ENCODE measurements around the gene ABHD17A.
A peak's percentile ranks its signal among the peaks of the same experiment; 100 is the strongest.

The ABHD17A gene

DNA sequence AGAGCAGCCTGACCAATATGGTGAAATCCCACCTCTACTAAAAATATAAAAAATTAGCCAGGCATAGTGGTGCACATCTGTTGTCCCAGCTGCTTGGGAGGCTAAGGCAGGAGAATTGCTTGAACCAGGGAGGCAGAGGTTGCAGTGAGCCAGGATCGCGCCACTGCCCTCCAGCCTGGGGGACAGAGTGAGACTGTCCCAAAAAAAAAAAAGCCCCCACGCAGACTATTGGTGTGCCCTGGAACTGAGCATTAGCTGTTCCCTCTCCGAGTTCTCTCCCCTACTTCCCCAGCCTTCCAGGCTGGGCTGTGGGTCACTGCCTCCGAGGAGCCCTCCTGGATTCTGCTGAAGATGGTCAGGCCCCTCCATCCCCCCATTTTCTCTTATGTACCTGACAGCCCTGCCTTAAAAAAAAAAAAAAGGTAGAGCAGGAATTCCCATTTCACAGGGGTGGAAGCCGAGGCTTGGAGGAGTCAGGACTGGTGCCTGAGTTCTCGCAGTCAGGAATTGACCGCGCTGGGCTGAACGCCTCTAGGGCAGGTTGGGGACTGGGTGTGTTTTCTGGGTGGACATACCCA is 21.8 kb upstream of the ABHD17A start:
- in situ Hi-C loops (cut with MboI; ENCODE audit: low pct_unique_long_range_greater_than_20kb, low sequenced_read_pairs, unreplicated experiment) = no loop called here
- TF ChIP-seq, protein P1, sequence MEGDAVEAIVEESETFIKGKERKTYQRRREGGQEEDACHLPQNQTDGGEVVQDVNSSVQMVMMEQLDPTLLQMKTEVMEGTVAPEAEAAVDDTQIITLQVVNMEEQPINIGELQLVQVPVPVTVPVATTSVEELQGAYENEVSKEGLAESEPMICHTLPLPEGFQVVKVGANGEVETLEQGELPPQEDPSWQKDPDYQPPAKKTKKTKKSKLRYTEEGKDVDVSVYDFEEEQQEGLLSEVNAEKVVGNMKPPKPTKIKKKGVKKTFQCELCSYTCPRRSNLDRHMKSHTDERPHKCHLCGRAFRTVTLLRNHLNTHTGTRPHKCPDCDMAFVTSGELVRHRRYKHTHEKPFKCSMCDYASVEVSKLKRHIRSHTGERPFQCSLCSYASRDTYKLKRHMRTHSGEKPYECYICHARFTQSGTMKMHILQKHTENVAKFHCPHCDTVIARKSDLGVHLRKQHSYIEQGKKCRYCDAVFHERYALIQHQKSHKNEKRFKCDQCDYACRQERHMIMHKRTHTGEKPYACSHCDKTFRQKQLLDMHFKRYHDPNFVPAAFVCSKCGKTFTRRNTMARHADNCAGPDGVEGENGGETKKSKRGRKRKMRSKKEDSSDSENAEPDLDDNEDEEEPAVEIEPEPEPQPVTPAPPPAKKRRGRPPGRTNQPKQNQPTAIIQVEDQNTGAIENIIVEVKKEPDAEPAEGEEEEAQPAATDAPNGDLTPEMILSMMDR (IDR thresholded peaks at IDR 0.05; ENCODE audit: extremely low read depth, insufficient read depth, missing control alignments) = no peak
- no peak for DNase-seq (ENCODE audit: low spot score)

DNA sequence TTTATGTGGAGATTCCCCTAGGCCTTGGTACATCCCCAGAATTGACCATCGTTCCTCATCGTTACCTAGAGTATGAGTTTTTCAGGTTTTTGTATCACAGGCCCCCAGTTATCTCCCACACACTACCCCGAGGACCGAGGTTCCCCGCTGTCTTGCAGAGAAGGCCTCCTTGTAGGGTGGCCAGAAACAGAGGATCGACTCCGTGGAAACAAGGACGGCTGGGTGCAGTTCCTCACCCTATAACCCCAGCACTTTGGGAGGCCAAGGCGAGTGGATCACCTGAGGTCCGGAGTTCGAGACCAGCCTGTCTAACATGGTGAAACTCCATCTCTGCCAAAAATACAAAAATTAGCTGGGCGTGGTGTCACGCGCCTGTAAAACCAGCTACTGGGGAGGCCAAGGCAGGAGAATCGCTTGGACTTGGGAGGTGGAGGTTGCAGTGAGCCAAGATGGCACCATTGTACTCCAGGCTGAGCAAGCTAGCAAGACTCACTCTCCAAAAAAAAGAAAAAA is 20.6 kb upstream of the ABHD17A start:
- DNase-seq (ENCODE audit: low spot score) = no peak
- TF ChIP-seq, protein P1 (IDR thresholded peaks at IDR 0.05; ENCODE audit: extremely low read depth, insufficient read depth, missing control alignments) = no peak
- in situ Hi-C loops (cut with MboI; ENCODE audit: low pct_unique_long_range_greater_than_20kb, low sequenced_read_pairs, unreplicated experiment) = no loop called here

DNA sequence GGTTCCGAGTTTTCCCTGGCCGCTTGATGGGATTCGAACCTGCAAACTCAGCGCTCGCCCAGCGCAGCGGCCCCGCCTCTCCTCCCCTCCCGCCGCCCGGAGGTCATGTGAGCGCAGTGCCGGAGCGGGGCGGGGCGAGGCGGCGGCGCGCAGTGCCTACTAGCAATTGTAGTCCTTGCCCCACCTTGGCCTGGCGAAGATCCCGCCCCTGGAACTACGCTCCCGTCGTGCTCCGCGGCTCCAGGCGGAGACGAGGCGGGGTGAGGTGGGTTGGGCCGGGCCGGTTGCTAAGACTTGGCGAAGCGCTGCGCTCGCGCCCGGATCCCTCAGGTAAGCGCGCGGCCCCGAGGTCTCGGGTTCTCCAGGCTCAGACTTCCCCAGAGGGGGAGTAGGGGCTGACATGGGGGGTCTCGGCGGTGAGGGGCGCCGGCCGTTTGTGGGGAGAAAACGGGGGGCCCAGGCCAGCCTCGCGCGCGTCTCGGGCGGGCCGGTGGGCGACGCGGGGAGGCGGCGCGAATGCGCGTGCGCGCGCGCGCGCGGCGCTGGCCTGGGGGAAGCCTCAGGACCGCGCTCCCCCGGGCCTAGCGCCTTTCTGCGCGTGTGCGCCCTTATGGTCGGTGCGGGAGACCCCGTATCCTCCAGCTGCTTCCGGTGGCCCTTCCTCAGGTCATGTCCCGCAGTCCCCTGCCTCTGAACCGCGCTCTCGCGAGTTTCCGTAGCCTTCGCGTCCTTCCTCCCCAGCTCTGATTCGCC is 20.0 kb upstream of the ABHD17A start, which contains the start of the genes ADAT3 and SCAMP4:
TSS of gene ADAT3 (plus strand) at position 290 of the 753 bp plus-strand sequence. CDS start 6,649 bp downstream, outside the sequence.
TSS of gene SCAMP4 (plus strand) at position 290 of the 753 bp plus-strand sequence. CDS start 9,621 bp downstream, outside the sequence.
- in situ Hi-C loops (cut with MboI; ENCODE audit: low pct_unique_long_range_greater_than_20kb, low sequenced_read_pairs, unreplicated experiment) = no loop called here
- peak; percentile 97 for DNase-seq (ENCODE audit: low spot score)
- TF ChIP-seq, protein P1 (IDR thresholded peaks at IDR 0.05; ENCODE audit: extremely low read depth, insufficient read depth, missing control alignments) = no peak

DNA sequence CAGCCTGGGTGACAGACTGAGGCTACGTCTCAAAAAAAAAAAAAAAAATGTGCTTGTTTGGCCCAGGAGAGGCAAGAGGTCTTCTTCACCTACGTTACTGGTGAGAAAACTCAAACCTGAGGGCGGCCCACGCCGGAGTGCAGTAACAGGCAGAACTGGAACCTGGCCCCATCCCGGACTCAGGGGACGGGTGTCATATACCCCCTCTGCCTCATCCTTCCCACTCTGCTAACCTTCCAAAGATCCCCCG is 19.5 kb upstream of the ABHD17A start:
- in situ Hi-C loops (cut with MboI; ENCODE audit: low pct_unique_long_range_greater_than_20kb, low sequenced_read_pairs, unreplicated experiment) = no loop called here
- no peak for DNase-seq (ENCODE audit: low spot score)
- TF ChIP-seq, protein P1 (IDR thresholded peaks at IDR 0.05; ENCODE audit: extremely low read depth, insufficient read depth, missing control alignments) = no peak

DNA sequence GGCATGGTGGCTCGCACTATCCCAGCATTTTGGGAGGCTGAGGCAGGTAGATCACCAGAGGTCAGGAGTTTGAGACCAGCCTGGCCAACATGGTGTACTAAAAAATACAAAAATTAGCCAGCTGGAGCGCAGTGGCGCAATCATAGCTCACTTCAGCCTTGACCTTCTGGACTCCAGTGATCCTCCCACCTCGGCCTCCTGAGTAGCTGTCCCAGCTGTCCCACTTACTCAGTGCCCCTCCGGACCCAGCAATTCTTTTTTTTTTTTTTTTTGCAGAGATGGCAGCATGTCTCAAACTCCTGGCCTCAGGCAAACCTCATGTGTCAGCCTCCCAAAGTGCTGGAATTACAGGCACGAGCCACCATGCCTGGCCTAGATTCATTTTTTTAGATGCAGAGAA is 17.6 kb upstream of the ABHD17A start:
- in situ Hi-C loops (cut with MboI; ENCODE audit: low pct_unique_long_range_greater_than_20kb, low sequenced_read_pairs, unreplicated experiment) = no loop called here
- no peak for DNase-seq (ENCODE audit: low spot score)
- TF ChIP-seq, protein P1 (IDR thresholded peaks at IDR 0.05; ENCODE audit: extremely low read depth, insufficient read depth, missing control alignments) = no peak

DNA sequence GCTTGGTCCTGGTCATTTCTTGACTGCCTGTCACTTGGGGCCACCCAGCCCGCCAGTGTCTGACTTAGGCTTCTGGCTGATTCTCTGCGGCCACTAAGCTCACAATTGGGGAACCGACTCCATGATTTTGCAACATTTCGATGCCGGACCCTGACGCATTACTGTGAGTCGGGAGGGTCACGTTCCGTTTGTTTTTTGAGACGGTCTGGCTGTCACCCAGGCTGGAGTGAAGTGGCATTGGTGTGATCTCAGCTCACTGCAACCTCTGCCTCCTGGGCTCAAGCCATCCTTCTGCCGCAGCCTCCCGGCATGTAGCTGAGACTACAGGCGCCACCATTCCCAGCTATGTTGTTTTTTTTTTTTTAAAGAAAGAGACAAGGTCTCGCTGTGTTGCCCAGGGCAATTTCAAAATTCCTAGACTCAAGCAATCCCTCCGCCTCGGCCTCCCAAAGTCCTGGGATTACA is 16.7 kb upstream of the ABHD17A start:
- in situ Hi-C loops (cut with MboI; ENCODE audit: low pct_unique_long_range_greater_than_20kb, low sequenced_read_pairs, unreplicated experiment) = no loop called here
- TF ChIP-seq, protein P1 (IDR thresholded peaks at IDR 0.05; ENCODE audit: extremely low read depth, insufficient read depth, missing control alignments) = no peak
- no peak for DNase-seq (ENCODE audit: low spot score)

Data from GM13977 (cell line).